IMR-90 (cell line): ENCODE results near the gene ITPRIP. TPM values are rescaled to one million over a fixed set of nuclear protein-coding genes. Genes with fewer than 3 reads are reported as not detected.

Experiments used
- ATAC-seq: fragments of 200-7000 bp; cut with Tn5 transposase; 2 replicates; pipeline ENCODE4 v1.9.1; 2020; ENCODE audit warnings: low read depth, mild to moderate bottlenecking, moderate library complexity
- BruUV-seq: library from RNA; stranded (reverse); fragments of 400-500 nt; replicated peaks from 2 replicates; lab custom pipeline; 2021; lab: Mats Ljungman, UMichigan
- CTCF ChIA-PET: fragments of 300-600 bp; formaldehyde crosslinking; extraction: SDS; loops from one replicate; lab custom pipeline; 2021; ENCODE audit warnings: antibody characterized with exemption; lab: Yijun Ruan, JAX
- POLR2A ChIA-PET: fragments of 300-600 bp; sonication (Branson Sonifier 250); formaldehyde crosslinking; loops from one replicate; lab custom pipeline; 2022; ENCODE audit warnings: antibody characterized with exemption; ENCODE audit not compliant: unreplicated experiment; lab: Charles Lee
- DNase-seq: peaks from one replicate; pipeline ENCODE4 v3.0.0; 2013
- H2AFZ ChIP-seq: replicated peaks from 2 replicates; pipeline ENCODE3; 2013; ENCODE audit warnings: low read length, mild to moderate bottlenecking; ENCODE audit not compliant: poor library complexity
- H2AK5ac ChIP-seq: 2 replicates; pipeline ENCODE4 v1.6.1; 2013; ENCODE audit warnings: low read depth, low read length, inconsistent platforms
- H2AK9ac ChIP-seq: replicated peaks from 2 replicates; pipeline ENCODE3; 2013; ENCODE audit warnings: mild to moderate bottlenecking, low read depth, low read length, moderate library complexity; ENCODE audit not compliant: poor library complexity
- H2BK120ac ChIP-seq: 2 replicates; pipeline ENCODE4 v1.6.1; 2013; ENCODE audit warnings: low read depth, low read length, inconsistent platforms
- H2BK15ac ChIP-seq: 3 replicates; pipeline ENCODE4 v1.6.1; 2013; ENCODE audit warnings: low read depth, low read length, inconsistent platforms
- H2BK20ac ChIP-seq: 2 replicates; pipeline ENCODE4 v1.6.1; 2013; ENCODE audit warnings: low read depth, mild to moderate bottlenecking, inconsistent platforms, low read length, moderate library complexity
- H2BK5ac ChIP-seq: 2 replicates; pipeline ENCODE4 v1.6.1; 2013; ENCODE audit warnings: mild to moderate bottlenecking, low read depth, low read length, inconsistent platforms; ENCODE audit not compliant: poor library complexity, severe bottlenecking
- H3K14ac ChIP-seq: replicated peaks from 2 replicates; pipeline ENCODE4 v1.6.1; 2013; ENCODE audit warnings: low read depth, low read length, inconsistent platforms
- H3K18ac ChIP-seq: 2 replicates; pipeline ENCODE4 v1.6.1; 2013; ENCODE audit warnings: low read depth, low read length, control low read depth
- H3K23ac ChIP-seq: 2 replicates; pipeline ENCODE4 v1.6.1; 2013; ENCODE audit warnings: low read depth, low read length, inconsistent platforms
- H3K27ac ChIP-seq: 2 replicates; pipeline ENCODE4 v1.5.1; 2013; ENCODE audit warnings: mild to moderate bottlenecking, control low read depth, low read length; ENCODE audit not compliant: insufficient read depth
- H3K27me3 ChIP-seq: 2 replicates; pipeline ENCODE4 v1.6.1; 2013; ENCODE audit warnings: low read length; ENCODE audit not compliant: control insufficient read depth, insufficient read depth
- H3K36me3 ChIP-seq: 2 replicates; pipeline ENCODE4 v1.6.1; 2013; ENCODE audit warnings: low read length, mixed read lengths; ENCODE audit not compliant: control insufficient read depth, insufficient read depth
- H3K4ac ChIP-seq: 2 replicates; pipeline ENCODE4 v1.6.1; 2013; ENCODE audit warnings: low read depth, low read length, inconsistent platforms
- H3K4me1 ChIP-seq: 2 replicates; pipeline ENCODE4 v1.6.1; 2013; ENCODE audit warnings: low read length, mixed read lengths; ENCODE audit not compliant: control insufficient read depth, insufficient read depth
- H3K4me2 ChIP-seq: 2 replicates; pipeline ENCODE4 v1.6.1; 2013; ENCODE audit warnings: low read depth, mild to moderate bottlenecking, control low read depth, low read length, moderate library complexity
- H3K4me3 ChIP-seq: 2 replicates; pipeline ENCODE4 v1.5.1; 2013; ENCODE audit warnings: low read depth, mild to moderate bottlenecking, control low read depth, low read length, moderate library complexity; ENCODE audit not compliant: insufficient read depth
- H3K56ac ChIP-seq: 2 replicates; pipeline ENCODE4 v1.6.1; 2013; ENCODE audit warnings: low read length, inconsistent platforms; ENCODE audit not compliant: insufficient read depth; ENCODE audit errors: extremely low read depth
- H3K79me1 ChIP-seq, 2 experiments: 2 replicates each; pipeline ENCODE4 v1.6.1; 2013; ENCODE audit warnings: low read length in 2 of 2, inconsistent platforms in 1 of 2, low read depth in 1 of 2
- H3K9ac ChIP-seq: 2 replicates; pipeline ENCODE4 v1.6.1; 2013; ENCODE audit warnings: low read depth, low read length, control low read depth
- H3K9me1 ChIP-seq: 2 replicates; pipeline ENCODE4 v1.6.1; 2013; ENCODE audit warnings: low read length, inconsistent platforms; ENCODE audit not compliant: insufficient read depth
- H3K9me3 ChIP-seq: 2 replicates; pipeline ENCODE4 v1.6.1; 2013; ENCODE audit warnings: low read length; ENCODE audit not compliant: control insufficient read depth, insufficient read depth
- H4K20me1 ChIP-seq: 2 replicates; pipeline ENCODE4 v1.6.1; 2013; ENCODE audit warnings: low read length, inconsistent platforms; ENCODE audit not compliant: insufficient read depth
- H4K5ac ChIP-seq: 2 replicates; pipeline ENCODE4 v1.6.1; 2013; ENCODE audit warnings: mild to moderate bottlenecking, low read depth, low read length, control low read depth
- H4K8ac ChIP-seq, 2 experiments: 2 replicates each; pipeline ENCODE4 v1.6.1; 2013; ENCODE audit warnings: low read depth in 2 of 2, low read length in 2 of 2, control low read depth in 1 of 2, inconsistent platforms in 1 of 2
- H4K91ac ChIP-seq: 2 replicates; pipeline ENCODE4 v1.6.1; 2013; ENCODE audit warnings: low read depth, low read length, inconsistent platforms; ENCODE audit not compliant: insufficient read depth
- BHLHE40 ChIP-seq: fragments of 150-350 bp; IDR thresholded peaks from 2 replicates; pipeline ENCODE4 v1.6.1; 2016; ENCODE audit warnings: mild to moderate bottlenecking, low read depth, low read length
- CEBPB ChIP-seq: IDR thresholded peaks from 2 replicates; pipeline ENCODE4 v1.6.1; 2012; ENCODE audit warnings: low read depth, low read length, improper control_type of control experiment
- CHD1 ChIP-seq: IDR thresholded peaks from 2 replicates; pipeline ENCODE4 v1.6.1; 2012; ENCODE audit warnings: low read depth, low read length, improper control_type of control experiment
- CTCF ChIP-seq: conservative IDR thresholded peaks from 2 replicates; pipeline ENCODE4 v1.5.1; 2012; ENCODE audit warnings: mild to moderate bottlenecking, low read depth, low read length, improper control_type of control experiment
- ELK1 ChIP-seq: fragments of 150-350 bp; IDR thresholded peaks from 2 replicates; pipeline ENCODE4 v1.6.1; 2016; ENCODE audit warnings: low read depth, mild to moderate bottlenecking, low read length, moderate library complexity, borderline replicate concordance
- FOS ChIP-seq: fragments of 150-350 bp; IDR thresholded peaks from 2 replicates; pipeline ENCODE4 v1.6.1; 2016; ENCODE audit warnings: low read depth, low read length
- MAFK ChIP-seq: IDR thresholded peaks from 2 replicates; pipeline ENCODE4 v1.6.1; 2012; ENCODE audit warnings: low read depth, low read length, improper control_type of control experiment
- MAZ ChIP-seq: IDR thresholded peaks from 2 replicates; pipeline ENCODE4 v1.6.1; 2012; ENCODE audit warnings: low read depth, mild to moderate bottlenecking, low read length, improper control_type of control experiment, moderate library complexity, borderline replicate concordance
- MXI1 ChIP-seq: IDR thresholded peaks from 2 replicates; pipeline ENCODE4 v1.6.1; 2012; ENCODE audit warnings: low read depth, mild to moderate bottlenecking, low read length, moderate library complexity, borderline replicate concordance
- NFE2L2 ChIP-seq: fragments of 150-350 bp; IDR thresholded peaks from 2 replicates; pipeline ENCODE4 v1.6.1; 2016; ENCODE audit warnings: low read depth, mild to moderate bottlenecking, low read length
- POLR2A ChIP-seq: IDR thresholded peaks from 2 replicates; pipeline ENCODE4 v1.6.1; 2012; ENCODE audit warnings: mild to moderate bottlenecking, low read depth, low read length
- RAD21 ChIP-seq: IDR thresholded peaks from 2 replicates; pipeline ENCODE4 v1.6.1; 2012; ENCODE audit warnings: low read length, improper control_type of control experiment
- RCOR1 ChIP-seq: IDR thresholded peaks from 2 replicates; pipeline ENCODE4 v1.6.1; 2012; ENCODE audit warnings: mild to moderate bottlenecking, low read length, improper control_type of control experiment; ENCODE audit not compliant: insufficient replicate concordance
- RFX5 ChIP-seq: IDR thresholded peaks from 2 replicates; pipeline ENCODE4 v1.8.0; 2012; ENCODE audit warnings: low read depth, mild to moderate bottlenecking, low read length, moderate library complexity
- SMC3 ChIP-seq: fragments of 150-350 bp; IDR thresholded peaks from 2 replicates; pipeline ENCODE4 v1.6.1; 2016; ENCODE audit warnings: low read depth, mild to moderate bottlenecking, antibody characterized with exemption, low read length, moderate library complexity
- USF2 ChIP-seq: fragments of 150-350 bp; IDR thresholded peaks from 2 replicates; pipeline ENCODE4 v1.6.1; 2017; ENCODE audit warnings: mild to moderate bottlenecking, antibody characterized with exemption, low read length, low read depth
- WGBS, 2 experiments: methylation state at CpG; one replicate each; pipeline versions ENCODE4 v1.1.5 to v1.1.7; 2013; ENCODE audit warnings: missing lambda C conversion rate in 2 of 2; ENCODE audit not compliant: insufficient read length in 1 of 2; ENCODE audit errors: extremely low coverage in 2 of 2; 5-methylcytosine and 5-hydroxymethylcytosine counted together
- dilution Hi-C: fragments of 300-500 bp; cut with HindIII; formaldehyde crosslinking; loops from one replicate; pipeline ENCODE4 v1.14.3; 2018; ENCODE audit warnings: low sequenced_read_pairs; ENCODE audit not compliant: unreplicated experiment
- in situ Hi-C: fragments of 300-500 bp; cut with MboI; formaldehyde crosslinking; loops from 3 replicates; pipeline ENCODE4 v1.14.3; 2019; ENCODE audit warnings: low sequenced_read_pairs, inconsistent platforms, mixed read lengths
- intact Hi-C: fragments of 100-400 bp; cut with micrococcal nuclease; formaldehyde crosslinking; loops from 2 replicates; pipeline ENCODE4 v1.10.0; 2022
- polyA plus RNA-seq, 3 experiments: library from polyadenylated mRNA; depleted of rRNA; stranded (reverse); fragments of >200 nt; gene quantifications; 2 replicates each; pipeline ENCODE4 v1.2.3, GENCODE V29; 2012; ENCODE audit warnings: low replicate concordance in 1 of 3
- total RNA-seq: library from RNA; depleted of rRNA; stranded (reverse); fragments of >200 nt; gene quantifications from 2 replicates; pipeline ENCODE4 v1.2.3, GENCODE V29; 2012

Gene ITPRIP
- total and polyA plus RNA-seq, 2 of the 4 experiments (the other 2 are of a cell fraction) = 7.5 to 31.9 TPM

DNA sequence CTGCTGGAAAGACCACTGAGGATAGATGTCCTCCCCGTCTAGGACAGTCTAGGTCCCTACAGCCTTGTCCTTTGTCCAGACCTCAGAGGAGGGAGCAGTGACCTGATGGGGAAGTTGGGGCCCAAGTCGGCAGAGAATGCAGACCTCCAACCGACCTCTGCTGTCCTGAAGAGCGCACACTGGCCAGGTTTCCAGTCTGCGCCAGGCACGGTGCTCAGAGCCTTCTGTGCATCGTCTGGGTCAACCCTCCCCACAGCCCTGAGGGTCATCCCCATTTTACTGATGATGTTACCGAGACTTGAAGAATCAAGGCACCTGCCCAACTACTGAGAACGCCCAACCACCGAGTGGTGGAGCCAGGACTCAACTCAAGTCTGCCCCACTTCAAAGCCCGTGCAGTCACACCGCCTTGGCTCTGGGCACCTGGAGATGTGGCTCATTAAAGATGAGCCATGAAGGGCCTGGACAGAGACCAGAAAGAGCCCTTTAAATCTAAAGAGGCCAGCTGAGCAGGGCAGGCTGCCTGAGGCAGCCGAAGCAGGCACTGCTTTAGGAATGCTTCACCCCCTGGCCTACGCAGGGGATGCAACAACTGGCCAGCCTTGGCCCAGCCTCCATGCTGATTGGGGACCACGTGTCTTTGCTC lies 4.4 kb downstream of the ITPRIP start:
- CTCF ChIA-PET = no interaction called here
- no peak overlapping the region for H3K27ac ChIP-seq

More for the DNA sequence above, 4.4 kb downstream of the ITPRIP start:
- in situ Hi-C loops (no loop called here), dilution Hi-C loops (no loop called here), intact Hi-C loops (no loop called here)
- Histone ChIP-seq H4K8ac (no peak overlapping the region), H4K5ac (no peak overlapping the region), H4K91ac (no peak overlapping the region; the same call in 1 of the 2 replicates), H3K4me1 (peaks cover 52% of the 10 kb centered on the region), H3K9me1 (peaks cover 49% of the 10 kb centered on the region), H4K20me1 (peaks cover 80% of the 10 kb centered on the region), H2AFZ (no peak overlapping the region), H2BK20ac (no peak overlapping the region), H3K14ac (peak overlapping the region; percentile 15), H2BK5ac (no peak overlapping the region), H3K9ac (no peak overlapping the region), H3K18ac (no peak overlapping the region), H2BK15ac (no peak overlapping the region), H3K79me1 (peaks cover 2 to 69% of the 10 kb centered on the region in 2 experiments; a peak in 2 of 4 replicates), H3K4me2 (no peak overlapping the region), H3K4me3 (no peak overlapping the region), H3K23ac (peak overlapping the region; percentile 59; the same call in 1 of the 2 replicates), H3K9me3 (no peaks in the 10 kb centered on the region), H3K36me3 (peaks cover 3% of the 10 kb centered on the region; the same call in 1 of the 2 replicates), H2AK9ac (peak overlapping the region; percentile 10), H2AK5ac (peak overlapping the region; percentile 46; the same call in 1 of the 2 replicates), H3K56ac (no peak overlapping the region), H2BK120ac (no peak overlapping the region), H3K27me3 (no peaks in the 10 kb centered on the region), H3K4ac (peak overlapping the region; percentile 41)
- 84% methylated on average over 15 of the region's 15 CpGs; no CpG with 5 or more reads in 1 of the 2 experiments for WGBS, 2 experiments
- TF ChIP-seq CHD1 (no peak), CTCF (no peak), USF2 (no peak), BHLHE40 (no peak), RCOR1 (no peak), FOS (no peak), RAD21 (no peak), ELK1 (no peak), MAZ (no peak), POLR2A (no peak), RFX5 (no peak), SMC3 (no peak), MAFK (no peak), CEBPB (no peak), NFE2L2 (no peak), MXI1 (no peak)
- POLR2A ChIA-PET = no interaction called here
- no TSS peak for BruUV-seq
- DNase-seq = no peak
- ATAC-seq = no peak
